ENCODE results near the gene GIGYF2. TPM values are rescaled to one million over a fixed set of nuclear protein-coding genes. Genes with fewer than 3 reads are reported as not detected.

The GIGYF2 gene
- total and polyA plus RNA-seq, 8 donors: 56.2 to 76.6 (median 62.4) TPM

DNA sequence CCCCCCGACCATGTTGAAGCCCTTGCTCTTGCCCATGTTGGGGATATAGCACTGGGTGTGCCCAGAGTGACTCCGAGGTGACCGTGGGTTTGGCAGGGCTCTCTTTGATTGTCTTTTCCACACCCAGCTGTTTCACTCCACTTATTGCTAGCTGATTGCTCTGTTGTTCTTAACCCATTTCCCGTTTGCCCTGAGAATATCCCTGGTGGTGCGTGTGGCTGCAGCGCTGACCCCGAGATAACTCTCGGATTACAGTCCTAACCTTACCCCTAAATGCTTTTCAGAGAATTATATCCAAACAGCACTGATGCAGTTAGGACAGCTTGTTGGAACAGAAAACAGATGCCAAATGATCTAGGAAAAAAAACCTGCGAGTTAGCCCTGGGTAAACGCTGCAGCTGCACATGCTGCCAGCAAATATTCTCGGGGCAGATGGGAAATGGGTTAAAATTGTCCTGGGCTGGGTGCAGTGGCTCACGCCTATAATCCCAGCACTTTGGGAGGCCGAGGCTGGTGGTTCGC, 138.6 kb downstream of the GIGYF2 start:
- Histone ChIP-seq H3K36me3 (peaks cover 0 to 72% of the 10 kb centered on the region in 2 donors), H3K27ac (no peak overlapping the region), H3K9me3 (no peaks in the 10 kb centered on the region), H3K4me3 (no peak overlapping the region), H3K4me1 (peaks cover 5 to 40% of the 10 kb centered on the region in 2 donors), H3K27me3 (no peaks in the 10 kb centered on the region)
- ATAC-seq (no peak), DNase-seq (no peak)
- TF ChIP-seq, protein P1, sequence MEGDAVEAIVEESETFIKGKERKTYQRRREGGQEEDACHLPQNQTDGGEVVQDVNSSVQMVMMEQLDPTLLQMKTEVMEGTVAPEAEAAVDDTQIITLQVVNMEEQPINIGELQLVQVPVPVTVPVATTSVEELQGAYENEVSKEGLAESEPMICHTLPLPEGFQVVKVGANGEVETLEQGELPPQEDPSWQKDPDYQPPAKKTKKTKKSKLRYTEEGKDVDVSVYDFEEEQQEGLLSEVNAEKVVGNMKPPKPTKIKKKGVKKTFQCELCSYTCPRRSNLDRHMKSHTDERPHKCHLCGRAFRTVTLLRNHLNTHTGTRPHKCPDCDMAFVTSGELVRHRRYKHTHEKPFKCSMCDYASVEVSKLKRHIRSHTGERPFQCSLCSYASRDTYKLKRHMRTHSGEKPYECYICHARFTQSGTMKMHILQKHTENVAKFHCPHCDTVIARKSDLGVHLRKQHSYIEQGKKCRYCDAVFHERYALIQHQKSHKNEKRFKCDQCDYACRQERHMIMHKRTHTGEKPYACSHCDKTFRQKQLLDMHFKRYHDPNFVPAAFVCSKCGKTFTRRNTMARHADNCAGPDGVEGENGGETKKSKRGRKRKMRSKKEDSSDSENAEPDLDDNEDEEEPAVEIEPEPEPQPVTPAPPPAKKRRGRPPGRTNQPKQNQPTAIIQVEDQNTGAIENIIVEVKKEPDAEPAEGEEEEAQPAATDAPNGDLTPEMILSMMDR (IDR thresholded peaks at IDR 0.05): no peak
- intact Hi-C loops (cut with DNase I): no loop called here

DNA sequence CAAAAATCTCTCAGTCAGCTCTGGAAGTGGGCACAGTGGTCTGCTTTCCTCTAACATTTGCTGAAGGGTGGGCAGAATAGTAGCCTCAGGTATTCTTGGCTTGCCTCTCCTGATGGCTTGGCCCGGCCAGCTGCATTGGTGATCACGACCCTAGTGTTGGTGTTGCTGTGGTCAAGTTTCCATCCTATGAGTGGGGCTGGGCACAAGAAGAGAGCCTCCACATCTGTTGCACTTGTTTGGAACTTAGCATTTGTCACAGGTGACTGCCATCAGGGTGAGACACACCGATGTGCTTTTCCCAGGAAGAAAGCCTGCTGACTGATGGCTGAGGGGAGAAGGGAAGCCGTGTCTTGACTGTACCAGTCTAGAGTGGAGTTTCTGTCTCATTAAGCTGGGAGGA, 139.8 kb downstream of the GIGYF2 start:
- Histone ChIP-seq H3K9me3 (no peaks in the 10 kb centered on the region), H3K4me3 (no peak overlapping the region), H3K36me3 (peaks cover 0 to 72% of the 10 kb centered on the region in 2 donors), H3K4me1 (peaks cover 5 to 40% of the 10 kb centered on the region in 2 donors), H3K27ac (peak overlapping the region in 1 of 2 donors; percentile 0), H3K27me3 (no peaks in the 10 kb centered on the region)
- ATAC-seq: no peak
- intact Hi-C loops (cut with DNase I): no loop called here
- TF ChIP-seq, protein P1 (IDR thresholded peaks at IDR 0.05): no peak
- DNase-seq: no peak

DNA sequence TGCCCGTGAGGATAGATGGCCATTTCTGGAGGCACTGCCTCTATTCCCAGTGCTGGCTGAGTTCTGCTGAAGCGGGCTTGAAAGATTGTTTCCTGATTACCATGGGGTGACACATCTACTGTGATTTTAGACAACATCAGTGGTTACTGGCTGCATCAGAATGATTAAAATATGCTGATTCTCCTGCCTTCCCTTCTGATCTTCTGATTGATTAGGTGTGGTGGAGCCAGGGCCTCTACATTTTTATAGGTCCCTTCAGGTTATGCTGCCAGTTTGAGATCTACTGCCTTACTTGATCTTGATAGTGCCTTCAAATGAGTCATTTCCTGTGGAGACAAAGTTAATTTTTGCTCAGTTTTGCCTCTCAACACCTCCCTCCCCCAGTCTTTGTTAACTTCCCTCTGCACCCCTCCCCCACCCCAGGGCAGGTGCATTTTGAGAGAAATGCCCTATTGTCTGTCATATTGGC, 141.3 kb downstream of the GIGYF2 start:
- H3K36me3 ChIP-seq: peaks cover 0 to 67% of the 10 kb centered on the region in 2 donors
- no peaks in the 10 kb centered on the region for H3K9me3 ChIP-seq
- peaks cover 5 to 40% of the 10 kb centered on the region in 2 donors for H3K4me1 ChIP-seq
- no peak overlapping the region for H3K4me3 ChIP-seq
- TF ChIP-seq, protein P1 (IDR thresholded peaks at IDR 0.05): no peak
- DNase-seq: no peak
- intact Hi-C loops (cut with DNase I): no loop called here
- H3K27me3 ChIP-seq: no peaks in the 10 kb centered on the region
- ATAC-seq: peak; percentile 45
- peak overlapping the region in 1 of 2 donors; percentile 84 for H3K27ac ChIP-seq

DNA sequence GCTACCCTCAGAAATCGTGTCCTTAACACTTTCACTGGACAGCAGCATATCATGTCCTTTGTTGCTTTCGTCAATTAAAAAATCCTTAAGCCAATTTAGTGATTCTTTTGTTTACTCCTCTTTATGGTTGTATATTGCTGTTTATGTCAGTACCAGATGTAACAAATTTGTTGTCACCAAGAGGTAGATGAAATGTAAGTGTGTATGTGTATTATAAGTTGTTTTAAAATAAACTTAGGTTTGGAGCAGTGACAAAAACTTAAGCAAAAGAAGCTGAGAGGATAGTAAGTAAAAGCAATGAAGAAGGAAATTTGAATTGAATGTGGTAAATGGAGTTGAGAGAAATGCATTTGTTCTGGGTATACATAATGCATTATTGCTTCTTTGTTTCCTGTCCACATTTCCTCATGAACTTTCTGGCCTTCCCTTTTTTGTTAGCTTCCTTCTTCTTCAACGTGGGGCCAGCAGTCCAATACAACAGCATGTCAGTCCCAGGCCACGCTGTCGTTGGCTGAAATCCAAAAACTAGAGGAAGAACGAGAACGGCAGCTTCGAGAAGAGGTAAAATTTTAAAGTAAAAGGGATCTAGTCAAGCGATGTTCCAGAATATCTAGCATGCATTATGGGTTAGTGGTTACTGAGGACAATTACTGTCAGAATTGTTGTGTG, 142.4 kb downstream of the GIGYF2 start:
- ATAC-seq (peak; percentile 58), DNase-seq (peak in 3 of 4 donors; percentile 36 to 66 (median 44))

DNA sequence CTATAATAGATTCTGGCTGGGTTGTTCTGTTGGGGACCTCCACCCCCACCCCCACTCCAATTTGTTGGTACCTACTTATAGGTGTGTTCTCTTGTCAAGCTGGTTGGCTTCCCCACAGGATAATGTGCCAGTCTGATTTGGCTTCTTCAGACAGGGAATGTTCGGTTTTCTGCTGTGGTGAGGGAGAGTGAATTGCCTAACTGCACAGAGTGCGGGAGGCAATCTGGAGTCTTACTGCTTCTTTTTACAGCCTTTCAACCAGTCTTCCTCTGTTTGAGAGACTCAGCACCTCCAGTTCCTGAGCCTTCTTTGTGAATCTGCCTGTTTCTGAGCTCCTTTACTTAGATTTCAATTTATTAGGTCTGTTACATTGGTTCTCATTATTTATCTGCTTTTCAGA, 145.6 kb downstream of the GIGYF2 start:
- Histone ChIP-seq H3K9me3 (no peaks in the 10 kb centered on the region), H3K4me3 (no peak overlapping the region), H3K36me3 (peaks cover 0 to 73% of the 10 kb centered on the region in 2 donors), H3K27me3 (no peaks in the 10 kb centered on the region), H3K27ac (no peak overlapping the region), H3K4me1 (peaks cover 5 to 31% of the 10 kb centered on the region in 2 donors)
- DNase-seq (no peak), ATAC-seq (no peak)
- intact Hi-C loops (cut with DNase I): no loop called here
- TF ChIP-seq, protein P1 (IDR thresholded peaks at IDR 0.05): no peak

More for the DNA sequence above, 142.4 kb downstream of the GIGYF2 start:
- Histone ChIP-seq H3K9me3 (no peaks in the 10 kb centered on the region), H3K4me3 (no peak overlapping the region), H3K4me1 (peaks cover 5 to 40% of the 10 kb centered on the region in 2 donors), H3K27ac (peak overlapping the region in 1 of 2 donors; percentile 84), H3K27me3 (no peaks in the 10 kb centered on the region), H3K36me3 (peaks cover 0 to 67% of the 10 kb centered on the region in 2 donors)
- TF ChIP-seq, protein P1 (IDR thresholded peaks at IDR 0.05): no peak
- intact Hi-C loops (cut with DNase I): no loop called here

Measured in left lung (tissue), 10 donors.